B cell (primary cell): Measurements from ENCODE around the gene UBAC2. TPM values are rescaled to one million over a fixed set of nuclear protein-coding genes. Genes with fewer than 3 reads are reported as not detected.

Experiments
- ATAC-seq: fragments of 200-7000 bp; cut with Tn5 transposase; one replicate; pipeline ENCODE4 v1.10.0; 2021; ENCODE audit warnings: low read depth, mild to moderate bottlenecking, moderate number of reproducible peaks, moderate library complexity
- CTCF ChIA-PET: fragments of 350-600 bp; sonication (Branson Sonifier 250); formaldehyde crosslinking; loops from one replicate; lab custom pipeline; 2021; ENCODE audit warnings: antibody characterized with exemption, inconsistent platforms; lab: Charles Lee
- POLR2A ChIA-PET: fragments of 350-600 bp; sonication (Branson Sonifier 250); formaldehyde crosslinking; loops from one replicate; lab custom pipeline; 2021; ENCODE audit warnings: antibody characterized with exemption; lab: Charles Lee
- DNase-seq: peaks from one replicate; pipeline ENCODE4 v3.0.0; 2013
- H2AFZ ChIP-seq: 2 replicates; pipeline ENCODE4 v1.6.1; 2012; ENCODE audit warnings: mild to moderate bottlenecking, low read depth, low read length; ENCODE audit not compliant: insufficient read depth, poor library complexity, severe bottlenecking
- H3K27ac ChIP-seq, 2 donors: 1 replicate in 1 of 2; 2 replicates in 1 of 2; pipeline ENCODE4 v1.5.1; 2012 to 2013; ENCODE audit warnings: low read length in 2 of 2, mild to moderate bottlenecking in 2 of 2, moderate library complexity in 1 of 2
- H3K27me3 ChIP-seq, 4 experiments: fragments of 200-600 bp in 1 of 4; sonication (generic) in 1 of 4; replicated peaks in 1 of 4; 1 replicate in 2 of 4; 2 replicates in 2 of 4; pipeline versions ENCODE4 v1.6.1 to v1.7.0; 2013 to 2016; ENCODE audit warnings: low read length in 3 of 4, mild to moderate bottlenecking in 2 of 4, mixed read lengths in 1 of 4, moderate library complexity in 1 of 4; ENCODE audit not compliant: insufficient read depth in 4 of 4, control insufficient read depth in 3 of 4; ENCODE audit errors: control extremely low read depth in 1 of 4
- H3K36me3 ChIP-seq, 2 experiments: replicated peaks in 1 of 2; 1 replicate in 1 of 2; 2 replicates in 1 of 2; pipeline versions ENCODE4 v1.6.1 to v1.7.1; 2013; ENCODE audit warnings: low read length in 1 of 2; ENCODE audit not compliant: insufficient read depth in 2 of 2, control insufficient read depth in 1 of 2; ENCODE audit errors: control extremely low read depth in 1 of 2, extremely low read depth in 1 of 2
- H3K4me1 ChIP-seq, 2 donors: fragments of 200-600 bp in 1 of 2; sonication (generic) in 1 of 2; 1 replicate in 1 of 2; 2 replicates in 1 of 2; pipeline versions ENCODE4 v1.5.1 to v1.6.1; 2013 to 2017; ENCODE audit warnings: low read length in 2 of 2; ENCODE audit not compliant: control insufficient read depth in 2 of 2, insufficient read depth in 2 of 2
- H3K4me2 ChIP-seq: replicated peaks from 2 replicates; pipeline ENCODE3; 2012; ENCODE audit warnings: mild to moderate bottlenecking, low read depth, low read length; ENCODE audit not compliant: poor library complexity, severe bottlenecking
- H3K4me3 ChIP-seq, 5 experiments: fragments of 200-600 bp in 1 of 5; sonication (generic) in 1 of 5; 1 replicate in 3 of 5; 2 replicates in 2 of 5; pipeline versions ENCODE4 v1.5.1 to v1.7.0; 2011 to 2016; ENCODE audit warnings: low read length in 4 of 5, mild to moderate bottlenecking in 4 of 5, low read depth in 2 of 5, control low read depth in 1 of 5, moderate library complexity in 1 of 5; ENCODE audit not compliant: insufficient read depth in 1 of 5; ENCODE audit errors: control extremely low read depth in 1 of 5, extremely low read depth in 1 of 5
- H3K79me2 ChIP-seq: fragments of 200-600 bp; sonication (generic); one replicate; pipeline ENCODE4 v1.6.0; 2016; ENCODE audit warnings: low read length; ENCODE audit not compliant: control insufficient read depth, insufficient read depth
- H3K9ac ChIP-seq: fragments of 200-600 bp; sonication (generic); 2 replicates; pipeline ENCODE4 v1.6.1; 2017; ENCODE audit warnings: mild to moderate bottlenecking, low read length, moderate library complexity
- H3K9me3 ChIP-seq, 3 donors: one replicate each; pipeline versions ENCODE4 v1.6.1 to v1.7.1; 2013; ENCODE audit warnings: low read length in 2 of 3; ENCODE audit not compliant: control insufficient read depth in 2 of 3, insufficient read depth in 1 of 3; ENCODE audit errors: control extremely low read depth in 1 of 3
- H4K20me1 ChIP-seq: 2 replicates; pipeline ENCODE4 v1.6.0; 2012; ENCODE audit warnings: mild to moderate bottlenecking, low read length; ENCODE audit not compliant: insufficient read depth, control insufficient read depth, poor library complexity, severe bottlenecking
- H3K27ac Mint-ChIP-seq: one replicate; pipeline ENCODE4 v1.8.0; 2021; ENCODE audit warnings: mixed read lengths
- H3K27me3 Mint-ChIP-seq: one replicate; pipeline ENCODE4 v1.8.0; 2021; ENCODE audit warnings: mixed read lengths
- H3K4me1 Mint-ChIP-seq: one replicate; pipeline ENCODE4 v1.8.0; 2021; ENCODE audit warnings: mixed read lengths
- H3K4me3 Mint-ChIP-seq: one replicate; pipeline ENCODE4 v1.8.0; 2021; ENCODE audit warnings: mixed read lengths
- H3K9me3 Mint-ChIP-seq: one replicate; pipeline ENCODE4 v1.8.0; 2022; ENCODE audit warnings: mixed read lengths; ENCODE audit not compliant: insufficient read depth
- EZH2 ChIP-seq: IDR thresholded peaks from 2 replicates; pipeline ENCODE4 v1.6.1; 2012; ENCODE audit warnings: borderline replicate concordance, low read depth, mild to moderate bottlenecking, moderate library complexity, low read length; ENCODE audit not compliant: insufficient read depth, poor library complexity, severe bottlenecking
- WGBS: methylation state at CpG from one replicate; pipeline ENCODE4 v1.1.5; 2013; ENCODE audit warnings: missing lambda C conversion rate; ENCODE audit not compliant: insufficient coverage; 5-methylcytosine and 5-hydroxymethylcytosine counted together
- intact Hi-C: fragments of 100-400 bp; cut with micrococcal nuclease; formaldehyde crosslinking; loops from one replicate; pipeline ENCODE4 v1.10.0; 2022
- polyA plus RNA-seq: library from polyadenylated mRNA; depleted of rRNA; stranded (reverse); fragments of >200 nt; gene quantifications from 2 replicates; pipeline ENCODE4 v1.2.3, GENCODE V29; 2012
- total RNA-seq, 2 donors: library from RNA; stranded (reverse); fragments of 120-200 nt in 1 of 2; gene quantifications; 1 replicate in 1 of 2; 2 replicates in 1 of 2; pipeline versions ENCODE4 v1.2.3 to v1.2.4, GENCODE V29; 2013 to 2022
- TF ChIP-seq, protein P1 (sequence below): fragments of 200-600 bp; IDR thresholded peaks from one replicate; pipeline ENCODE4 v1.8.0; 2022; ENCODE audit warnings: antibody characterized with exemption, mild to moderate bottlenecking

The UBAC2 gene
- total and polyA plus RNA-seq, 2 donors (not counting 1 experiment from before 2014, with no cell fraction given), result 56.3 to 60.8 TPM

DNA sequence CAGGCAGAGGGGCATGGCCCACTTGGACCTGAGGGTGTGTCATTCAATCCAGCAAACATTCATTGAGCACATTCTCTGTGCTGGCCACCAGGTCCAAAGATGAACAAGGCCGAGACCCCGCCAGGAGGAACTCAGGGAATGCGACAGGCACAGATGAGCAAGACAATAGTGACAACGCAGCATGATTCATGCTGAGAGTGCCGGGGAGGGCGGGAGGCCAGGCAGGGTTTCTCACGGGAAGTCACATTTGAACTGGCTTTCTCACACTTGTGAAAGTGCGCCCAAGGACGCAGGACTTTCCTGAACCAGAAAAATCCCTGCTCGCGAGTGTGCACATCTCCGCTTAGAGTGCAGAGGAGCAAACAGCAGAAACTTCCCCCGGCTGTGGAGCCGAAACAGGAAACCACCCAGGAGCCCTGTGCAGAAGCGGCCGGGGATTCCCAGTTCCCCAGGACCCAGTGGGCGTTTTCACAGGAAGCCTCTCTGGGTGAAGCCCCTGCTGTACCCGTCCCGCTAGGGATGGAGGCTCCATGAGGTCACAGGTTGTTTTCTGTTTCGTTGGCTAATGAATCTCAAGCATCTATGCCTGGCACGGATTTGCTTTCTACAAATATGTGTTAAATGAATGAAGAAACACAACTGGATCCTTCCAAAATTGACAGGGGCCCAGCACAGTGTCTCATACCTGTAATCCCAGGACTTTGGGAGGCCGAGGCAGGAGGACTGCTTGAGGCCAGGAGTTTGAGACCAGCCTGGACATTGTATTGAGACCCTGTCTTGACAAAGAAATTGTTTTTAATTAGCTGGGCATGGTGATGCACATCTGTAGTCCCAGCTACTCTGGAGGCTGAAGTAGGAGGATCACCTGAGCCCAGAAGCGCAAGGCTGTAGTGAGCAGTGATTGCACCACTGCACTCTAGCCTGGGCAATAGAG lies 232.2 kb downstream of the UBAC2 start:
- Histone ChIP-seq H3K9me3 (peaks cover 0 to 12% (median 3%) of the 10 kb centered on the region in 3 donors), H3K27ac (peak overlapping the region; percentile 67 to 85), H3K36me3 (no peaks in the 10 kb centered on the region), H3K4me3 (peak overlapping the region; percentile 11 to 48 (median 33)), H3K4me1 (peaks cover 46 to 79% of the 10 kb centered on the region in 2 donors), H3K4me2 (peak overlapping the region; percentile 72), H2AFZ (no peak overlapping the region), H3K79me2 (no peaks in the 10 kb centered on the region), H3K9ac (peak overlapping the region; percentile 49), H3K27me3 (no peaks in the 10 kb centered on the region), H4K20me1 (no peaks in the 10 kb centered on the region)
- Mint-ChIP-seq H3K9me3 (peaks cover 4% of the 10 kb centered on the region), H3K4me1 (peaks cover 76% of the 10 kb centered on the region), H3K27ac (peak overlapping the region; percentile 93), H3K4me3 (peak overlapping the region; percentile 88), H3K27me3 (no peaks in the 10 kb centered on the region)
- DNase-seq (peak; percentile 91), ATAC-seq (peak; percentile 43)
- TF ChIP-seq, protein P1, sequence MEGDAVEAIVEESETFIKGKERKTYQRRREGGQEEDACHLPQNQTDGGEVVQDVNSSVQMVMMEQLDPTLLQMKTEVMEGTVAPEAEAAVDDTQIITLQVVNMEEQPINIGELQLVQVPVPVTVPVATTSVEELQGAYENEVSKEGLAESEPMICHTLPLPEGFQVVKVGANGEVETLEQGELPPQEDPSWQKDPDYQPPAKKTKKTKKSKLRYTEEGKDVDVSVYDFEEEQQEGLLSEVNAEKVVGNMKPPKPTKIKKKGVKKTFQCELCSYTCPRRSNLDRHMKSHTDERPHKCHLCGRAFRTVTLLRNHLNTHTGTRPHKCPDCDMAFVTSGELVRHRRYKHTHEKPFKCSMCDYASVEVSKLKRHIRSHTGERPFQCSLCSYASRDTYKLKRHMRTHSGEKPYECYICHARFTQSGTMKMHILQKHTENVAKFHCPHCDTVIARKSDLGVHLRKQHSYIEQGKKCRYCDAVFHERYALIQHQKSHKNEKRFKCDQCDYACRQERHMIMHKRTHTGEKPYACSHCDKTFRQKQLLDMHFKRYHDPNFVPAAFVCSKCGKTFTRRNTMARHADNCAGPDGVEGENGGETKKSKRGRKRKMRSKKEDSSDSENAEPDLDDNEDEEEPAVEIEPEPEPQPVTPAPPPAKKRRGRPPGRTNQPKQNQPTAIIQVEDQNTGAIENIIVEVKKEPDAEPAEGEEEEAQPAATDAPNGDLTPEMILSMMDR, result no peak
- no peak for TF ChIP-seq EZH2
- POLR2A ChIA-PET, result interaction anchor here (0.8 to 1.3 kb wide), 2 partner anchors 12 to 231 kb away, joined by 3 read pairs; no protein-coding TSS in a partner anchor
- 5% methylated on average over 23 of the region's 23 CpGs for WGBS
- intact Hi-C loops, result loop anchor here (1.0 to 10.0 kb wide), 3 partner anchors 13 to 128 kb away; partner anchors contain the start of gene GPR183
- CTCF ChIA-PET, result interaction anchor here (1.7 to 12.1 kb wide), 6 partner anchors 10 to 163 kb away, joined by 9 to 545 read pairs (median 94); partner anchors contain the start of gene GPR183
